Measurements from ENCODE around the gene DDX24.

DNA sequence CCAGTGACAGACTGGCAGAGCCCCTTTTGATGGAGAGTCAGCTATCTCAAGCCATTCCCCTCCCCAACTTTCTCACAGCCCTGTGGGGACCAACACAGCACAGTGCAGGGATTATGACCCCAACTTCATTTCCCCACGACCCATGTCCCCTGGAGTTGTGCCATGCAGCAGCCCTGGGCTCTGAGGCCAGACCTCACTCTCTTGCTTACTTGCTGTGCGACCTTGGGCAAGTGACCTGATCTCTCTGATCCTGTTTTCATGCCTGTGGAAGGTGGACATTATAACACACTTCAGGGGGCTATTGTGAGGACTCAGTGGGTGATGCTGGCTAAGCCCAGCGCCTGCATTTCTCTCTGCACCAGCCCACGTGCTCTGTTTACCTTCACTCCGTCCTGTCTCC lies 40.8 kb downstream of the DDX24 start:
- TF ChIP-seq, protein P1, sequence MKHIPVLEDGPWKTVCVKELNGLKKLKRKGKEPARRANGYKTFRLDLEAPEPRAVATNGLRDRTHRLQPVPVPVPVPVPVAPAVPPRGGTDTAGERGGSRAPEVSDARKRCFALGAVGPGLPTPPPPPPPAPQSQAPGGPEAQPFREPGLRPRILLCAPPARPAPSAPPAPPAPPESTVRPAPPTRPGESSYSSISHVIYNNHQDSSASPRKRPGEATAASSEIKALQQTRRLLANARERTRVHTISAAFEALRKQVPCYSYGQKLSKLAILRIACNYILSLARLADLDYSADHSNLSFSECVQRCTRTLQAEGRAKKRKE (CRISPR knock-in tag; IDR thresholded peaks at IDR 0.05; ENCODE audit: low read depth) = no peak
- TF ChIP-seq, protein P2, sequence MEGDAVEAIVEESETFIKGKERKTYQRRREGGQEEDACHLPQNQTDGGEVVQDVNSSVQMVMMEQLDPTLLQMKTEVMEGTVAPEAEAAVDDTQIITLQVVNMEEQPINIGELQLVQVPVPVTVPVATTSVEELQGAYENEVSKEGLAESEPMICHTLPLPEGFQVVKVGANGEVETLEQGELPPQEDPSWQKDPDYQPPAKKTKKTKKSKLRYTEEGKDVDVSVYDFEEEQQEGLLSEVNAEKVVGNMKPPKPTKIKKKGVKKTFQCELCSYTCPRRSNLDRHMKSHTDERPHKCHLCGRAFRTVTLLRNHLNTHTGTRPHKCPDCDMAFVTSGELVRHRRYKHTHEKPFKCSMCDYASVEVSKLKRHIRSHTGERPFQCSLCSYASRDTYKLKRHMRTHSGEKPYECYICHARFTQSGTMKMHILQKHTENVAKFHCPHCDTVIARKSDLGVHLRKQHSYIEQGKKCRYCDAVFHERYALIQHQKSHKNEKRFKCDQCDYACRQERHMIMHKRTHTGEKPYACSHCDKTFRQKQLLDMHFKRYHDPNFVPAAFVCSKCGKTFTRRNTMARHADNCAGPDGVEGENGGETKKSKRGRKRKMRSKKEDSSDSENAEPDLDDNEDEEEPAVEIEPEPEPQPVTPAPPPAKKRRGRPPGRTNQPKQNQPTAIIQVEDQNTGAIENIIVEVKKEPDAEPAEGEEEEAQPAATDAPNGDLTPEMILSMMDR (IDR thresholded peaks at IDR 0.05) = no peak
- no peak for TF ChIP-seq POLR2A (IDR thresholded peaks at IDR 0.05; ENCODE audit: low read length)
- TF ChIP-seq HMGXB4 (CRISPR knock-in tag; IDR thresholded peaks at IDR 0.05; ENCODE audit: borderline replicate concordance) = no peak
- TF ChIP-seq ESRRA (IDR thresholded peaks at IDR 0.05; ENCODE audit: borderline replicate concordance, low read length) = no peak
- TF ChIP-seq RFX5 (IDR thresholded peaks at IDR 0.05) = no peak
- TF ChIP-seq EP300 (IDR thresholded peaks at IDR 0.05) = no peak

Measured in A549 (cell line).